ENCODE results near the gene ZNF282. TPM values are rescaled to one million over a fixed set of nuclear protein-coding genes. Genes with fewer than 3 reads are reported as not detected.
"Not testable (repeated sequence)": the region's sequence is repeated elsewhere in the genome, so short reads cannot be mapped to it uniquely, and the experiment has no call there.

Gene ZNF282
- total RNA-seq, 1 experiment from 2014 or later = 18.1 TPM

DNA sequence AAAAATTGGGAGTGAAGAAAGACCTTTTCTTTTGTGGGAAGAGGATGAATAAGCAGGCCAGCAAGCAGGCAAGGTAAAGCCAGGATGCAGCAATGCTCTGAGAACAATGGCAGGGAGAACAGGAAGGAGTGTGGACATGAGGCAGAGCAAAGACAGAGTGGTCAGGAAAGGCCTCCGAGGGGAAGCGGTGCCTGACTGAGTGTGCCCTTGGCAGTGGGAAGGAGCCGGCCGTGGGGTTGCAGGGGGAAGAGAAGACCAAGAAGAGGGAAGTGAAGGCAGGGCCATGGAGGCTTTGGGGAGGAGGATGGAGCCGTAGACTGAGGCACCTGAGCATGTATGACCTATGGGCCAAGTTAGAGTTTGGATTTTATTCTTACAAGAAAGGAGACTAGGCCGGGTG, 22.2 kb downstream of the ZNF282 start:
- no peak for DNase-seq (ENCODE audit: low read depth)
- in situ Hi-C loops (cut with HindIII; ENCODE audit: low pct_unique_long_range_greater_than_20kb, low sequenced_read_pairs) = no loop called here

GRCh38 chr7:149218469-149219420, 23.4 kb downstream of the ZNF282 start:
- DNase-seq (ENCODE audit: low read depth) = no peak
- in situ Hi-C loops (cut with HindIII; ENCODE audit: low pct_unique_long_range_greater_than_20kb, low sequenced_read_pairs) = no loop called here

DNA sequence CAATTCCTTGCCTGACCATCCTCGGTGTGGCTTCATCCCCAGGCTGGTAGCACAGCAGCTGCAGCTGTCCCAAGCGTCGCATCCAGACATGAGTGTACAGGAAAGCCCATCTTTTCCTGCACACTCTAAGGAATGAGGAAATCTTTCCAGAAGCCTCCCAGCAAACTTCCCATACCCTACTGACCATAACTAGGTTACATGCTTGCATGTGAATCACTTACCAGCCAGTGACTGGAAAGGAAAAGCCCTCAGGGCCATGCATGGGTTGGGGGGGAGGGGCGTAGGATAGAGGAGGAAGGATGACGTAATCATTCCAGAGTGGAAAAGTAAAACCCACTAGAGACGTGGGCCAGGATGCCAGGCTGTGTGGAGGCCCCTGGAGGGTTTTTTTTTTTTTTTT, 25.2 kb downstream of the ZNF282 start:
- DNase-seq (ENCODE audit: low read depth) = peak; percentile 21
- in situ Hi-C loops (cut with HindIII; ENCODE audit: low pct_unique_long_range_greater_than_20kb, low sequenced_read_pairs) = no loop called here

GRCh38 chr7:149223176-149223575, 27.8 kb downstream of the ZNF282 start:
- in situ Hi-C loops (cut with HindIII; ENCODE audit: low pct_unique_long_range_greater_than_20kb, low sequenced_read_pairs) = no loop called here
- no peak for DNase-seq (ENCODE audit: low read depth)

- in situ Hi-C loops (cut with HindIII; ENCODE audit: low pct_unique_long_range_greater_than_20kb, low sequenced_read_pairs) = no loop called here
- no peak for DNase-seq (ENCODE audit: low read depth)
Measured at GRCh38 chr7:149223761-149224160, 28.4 kb downstream of the ZNF282 start.

GRCh38 chr7:149224352-149224751, 29.0 kb downstream of the ZNF282 start:
- no peak for DNase-seq (ENCODE audit: low read depth)
- in situ Hi-C loops (cut with HindIII; ENCODE audit: low pct_unique_long_range_greater_than_20kb, low sequenced_read_pairs) = no loop called here

GRCh38 chr7:149225106-149225505, 29.8 kb downstream of the ZNF282 start:
- no peak for DNase-seq (ENCODE audit: low read depth)
- in situ Hi-C loops (cut with HindIII; ENCODE audit: low pct_unique_long_range_greater_than_20kb, low sequenced_read_pairs) = no loop called here

GRCh38 chr7:149225656-149226055, 30.3 kb downstream of the ZNF282 start:
- in situ Hi-C loops (cut with HindIII; ENCODE audit: low pct_unique_long_range_greater_than_20kb, low sequenced_read_pairs) = no loop called here
- no peak for DNase-seq (ENCODE audit: low read depth)

- in situ Hi-C loops (cut with HindIII; ENCODE audit: low pct_unique_long_range_greater_than_20kb, low sequenced_read_pairs); DNase-seq (ENCODE audit: low read depth): not testable (repeated sequence)
Measured at GRCh38 chr7:149226366-149226765, 31.0 kb downstream of the ZNF282 start.

DNA sequence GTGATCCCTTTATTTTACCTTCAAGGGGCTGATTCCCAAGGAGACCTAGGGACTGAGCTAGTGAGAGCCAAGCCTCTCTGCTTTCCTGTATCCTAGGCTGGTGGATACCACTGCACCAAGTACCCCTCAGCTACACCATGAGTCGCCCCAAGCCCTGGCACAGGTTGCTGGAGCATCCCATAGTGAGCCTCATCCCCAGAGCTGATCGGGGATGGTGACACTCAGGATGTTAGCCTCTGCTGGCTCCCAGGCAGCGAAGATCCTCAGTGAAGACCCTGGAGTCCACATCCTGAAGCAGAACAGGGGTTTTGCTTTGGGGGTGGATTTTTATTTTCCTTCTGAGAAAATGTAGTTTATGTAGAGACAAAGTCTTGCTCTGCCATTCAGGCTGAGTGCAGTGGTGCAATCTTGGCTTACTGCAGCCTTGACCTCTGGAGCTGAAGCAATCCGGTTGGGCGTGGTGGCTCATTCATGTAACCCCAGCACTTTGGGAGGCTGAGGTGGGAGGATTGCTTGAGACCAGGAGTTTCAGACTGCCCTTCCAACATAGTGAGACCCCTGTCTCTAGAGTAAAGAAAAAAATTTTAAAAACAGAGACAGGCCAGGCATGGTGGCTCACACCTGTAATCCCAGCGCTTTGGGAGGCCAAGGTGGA, 31.6 kb downstream of the ZNF282 start:
- no peak for DNase-seq (ENCODE audit: low read depth)
- in situ Hi-C loops (cut with HindIII; ENCODE audit: low pct_unique_long_range_greater_than_20kb, low sequenced_read_pairs) = no loop called here

GRCh38 chr7:149228831-149229471, 33.6 kb downstream of the ZNF282 start:
- in situ Hi-C loops (cut with HindIII; ENCODE audit: low pct_unique_long_range_greater_than_20kb, low sequenced_read_pairs) = no loop called here
- no peak for DNase-seq (ENCODE audit: low read depth)

- in situ Hi-C loops (cut with HindIII; ENCODE audit: low pct_unique_long_range_greater_than_20kb, low sequenced_read_pairs) = no loop called here
Measured at GRCh38 chr7:149229526-149229925, 34.2 kb downstream of the ZNF282 start.

DNA sequence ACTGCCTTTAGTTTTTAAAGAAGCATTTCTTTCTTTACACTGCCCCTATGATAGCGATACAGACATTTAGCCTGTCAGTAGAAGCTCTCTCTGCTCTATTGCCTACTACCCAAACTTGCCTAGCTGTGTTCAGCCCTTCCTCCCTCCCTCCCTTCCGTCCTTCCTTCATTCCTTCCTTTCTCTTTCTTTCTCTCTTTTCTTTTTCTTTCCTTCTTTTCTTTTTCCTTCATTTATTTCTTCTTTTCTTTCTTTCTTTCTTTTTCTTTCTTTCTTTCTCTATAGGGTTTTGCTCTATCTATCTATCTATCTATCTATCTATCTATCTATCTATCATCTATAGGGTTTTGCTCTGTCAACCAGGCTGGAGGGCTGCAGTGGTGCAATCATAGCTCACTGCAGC, 37.0 kb downstream of the ZNF282 start:
- in situ Hi-C loops (cut with HindIII; ENCODE audit: low pct_unique_long_range_greater_than_20kb, low sequenced_read_pairs) = no loop called here
- DNase-seq (ENCODE audit: low read depth) = no peak

More at GRCh38 chr7:149229526-149229925, 34.2 kb downstream of the ZNF282 start:
- no peak for DNase-seq (ENCODE audit: low read depth)

DNA sequence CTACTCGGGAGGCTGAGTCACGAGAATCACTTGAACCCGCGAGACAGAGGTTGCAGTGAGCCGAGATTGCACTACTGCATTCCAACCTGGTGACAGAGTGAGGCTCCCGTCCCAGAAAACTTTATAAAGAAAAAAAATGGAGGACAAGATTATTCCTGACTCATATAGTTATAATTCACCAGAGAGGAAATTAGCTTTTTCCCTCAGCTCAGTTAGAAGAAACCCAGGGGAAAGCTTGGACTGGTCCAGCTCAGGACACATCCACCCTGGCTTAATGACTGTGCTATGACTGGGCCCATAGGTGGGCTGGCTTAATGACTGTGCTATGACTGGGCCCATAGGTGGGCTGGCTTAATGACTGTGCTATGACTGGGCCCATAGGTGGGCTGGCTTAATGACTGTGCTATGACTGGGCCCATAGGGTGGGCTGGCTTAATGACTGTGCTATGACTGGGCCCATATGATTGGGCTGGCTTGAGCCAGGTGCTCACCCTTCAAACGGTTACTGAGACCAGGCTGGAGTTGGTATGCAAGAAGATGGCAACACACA, 38.4 kb downstream of the ZNF282 start:
- DNase-seq (ENCODE audit: low read depth) = peak; percentile 88
- in situ Hi-C loops (cut with HindIII; ENCODE audit: low pct_unique_long_range_greater_than_20kb, low sequenced_read_pairs) = not testable (repeated sequence)

GRCh38 chr7:149237502-149237901, 42.2 kb downstream of the ZNF282 start:
- DNase-seq (ENCODE audit: low read depth) = no peak
- in situ Hi-C loops (cut with HindIII; ENCODE audit: low pct_unique_long_range_greater_than_20kb, low sequenced_read_pairs) = no loop called here

GRCh38 chr7:149238051-149238450, 42.7 kb downstream of the ZNF282 start:
- peak; percentile 73 for DNase-seq (ENCODE audit: low read depth)
- in situ Hi-C loops (cut with HindIII; ENCODE audit: low pct_unique_long_range_greater_than_20kb, low sequenced_read_pairs) = no loop called here

GRCh38 chr7:149239345-149240143, 44.2 kb downstream of the ZNF282 start, which contains the start of gene ZNF212:
Gene ZNF212, plus strand, starts transcription at chr7:149239651. Its CDS starts 128 bp downstream, at chr7:149239779.
- DNase-seq (ENCODE audit: low read depth) = peak; percentile 92
- in situ Hi-C loops (cut with HindIII; ENCODE audit: low pct_unique_long_range_greater_than_20kb, low sequenced_read_pairs) = no loop called here

DNA sequence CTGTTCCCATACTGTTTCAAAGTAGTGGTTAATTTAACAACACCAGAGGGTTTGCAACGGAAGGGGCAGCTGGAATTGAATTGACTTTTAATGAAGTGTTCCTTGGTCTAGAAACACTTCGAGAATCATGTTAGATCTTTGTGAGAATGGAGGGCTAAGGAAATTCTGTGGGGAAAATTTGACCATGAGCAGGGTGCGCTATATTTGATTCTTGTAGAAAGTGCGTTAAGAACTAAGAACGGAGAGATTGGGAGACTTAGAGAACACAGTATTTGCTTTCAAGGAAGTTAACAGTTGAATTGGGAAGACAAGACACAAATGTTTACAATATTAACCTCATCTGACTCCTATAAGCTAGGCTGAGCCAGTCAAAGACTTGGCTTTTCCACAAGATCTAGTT, 45.3 kb downstream of the ZNF282 start:
- in situ Hi-C loops (cut with HindIII; ENCODE audit: low pct_unique_long_range_greater_than_20kb, low sequenced_read_pairs) = no loop called here

More for the DNA sequence above, 45.3 kb downstream of the ZNF282 start:
- DNase-seq (ENCODE audit: low read depth) = no peak
